HG02571 (cell line): ENCODE results near the gene ADPRH.
"Not testable (repeated sequence)": the region's sequence is repeated elsewhere in the genome, so short reads cannot be mapped to it uniquely, and the experiment has no call there.

ENCODE experiments used
- ATAC-seq: cut with Tn5 transposase; IDR thresholded peaks from one replicate; pipeline ENCODE4 v1.9.1; 2021; ENCODE audit warnings: mild to moderate bottlenecking, moderate library complexity; ENCODE audit not compliant: unreplicated experiment

The ADPRH gene

GRCh38 chr3:119559441-119559963 is 19.8 kb upstream of the ADPRH start, which contains the start of gene CD80:
Gene CD80, minus strand, starts transcription at chr3:119559614. Its CDS starts 1,886 bp downstream, at chr3:119557728.
- peak; percentile 55 for ATAC-seq

GRCh38 chr3:119560160-119560559 is 19.1 kb upstream of the ADPRH start:
- no peak for ATAC-seq

- peak; percentile 72 for ATAC-seq
Measured at GRCh38 chr3:119562307-119562961, 16.9 kb upstream of the ADPRH start.

- ATAC-seq, result not testable (repeated sequence)
Measured at GRCh38 chr3:119563334-119563733, 16.0 kb upstream of the ADPRH start.

GRCh38 chr3:119569156-119569555 is 10.1 kb upstream of the ADPRH start:
- no peak for ATAC-seq

- no peak for ATAC-seq
Measured at GRCh38 chr3:119570229-119570628, 9.1 kb upstream of the ADPRH start.

GRCh38 chr3:119571230-119571629 is 8.1 kb upstream of the ADPRH start:
- no peak for ATAC-seq

- ATAC-seq, result no peak
Measured at GRCh38 chr3:119571688-119572087, 7.6 kb upstream of the ADPRH start.

GRCh38 chr3:119575507-119575906 is 3.8 kb upstream of the ADPRH start:
- no peak for ATAC-seq

- ATAC-seq, result peak; percentile 54
Measured at GRCh38 chr3:119580067-119580760, 922 bp downstream of the ADPRH start.

GRCh38 chr3:119582178-119582577 is 2.9 kb downstream of the ADPRH start:
- ATAC-seq, result peak; percentile 50

GRCh38 chr3:119585208-119585607 is 5.9 kb downstream of the ADPRH start:
- no peak for ATAC-seq

GRCh38 chr3:119585856-119586570 is 6.7 kb downstream of the ADPRH start:
- no peak for ATAC-seq

- ATAC-seq, result no peak
Measured at GRCh38 chr3:119586733-119587172, 7.5 kb downstream of the ADPRH start.

- peak; percentile 49 for ATAC-seq
Measured at GRCh38 chr3:119588112-119588511, 8.8 kb downstream of the ADPRH start.

- ATAC-seq, result no peak
Measured at GRCh38 chr3:119589102-119589773, 9.9 kb downstream of the ADPRH start.

- no peak for ATAC-seq
Measured at GRCh38 chr3:119590706-119591105, 11.4 kb downstream of the ADPRH start.

- no peak for ATAC-seq
Measured at GRCh38 chr3:119592861-119593260, 13.6 kb downstream of the ADPRH start.

GRCh38 chr3:119594066-119594465 is 14.8 kb downstream of the ADPRH start:
- no peak for ATAC-seq

GRCh38 chr3:119594929-119595328 is 15.6 kb downstream of the ADPRH start:
- ATAC-seq, result not testable (repeated sequence)
